HepG2 (cell line): ENCODE data around the gene STK11. TPM values are rescaled to one million over a fixed set of nuclear protein-coding genes. Genes with fewer than 3 reads are reported as not detected.

Source experiments
- ARHGAP35 ChIP-seq: sonication (generic); formaldehyde crosslinking; IDR thresholded peaks from 2 replicates; pipeline ENCODE4 v1.9.0; 2022; ENCODE audit warnings: mild to moderate bottlenecking, inconsistent platforms, moderate library complexity, missing genetic modification reagents, borderline replicate concordance
- ASH2L ChIP-seq: fragments of 300-600, 200-600 bp; sonication (generic); IDR thresholded peaks from 2 replicates; pipeline ENCODE4 v1.7.0; 2017; ENCODE audit warnings: low read depth, mild to moderate bottlenecking, moderate library complexity, mixed read lengths, low read length; ENCODE audit not compliant: insufficient read length
- CCAR2 ChIP-seq: fragments of 200-400 bp; formaldehyde crosslinking; optimal IDR thresholded peaks from 2 replicates; pipeline ENCODE3; 2018; ENCODE audit warnings: low read depth, mild to moderate bottlenecking, low read length, moderate library complexity
- DNMT3B ChIP-seq: conservative IDR thresholded peaks from 2 replicates; pipeline ENCODE4 v1.6.1; 2016; ENCODE audit warnings: missing biosample characterization, control low read depth
- ETV6 ChIP-seq: sonication (generic); formaldehyde crosslinking; conservative IDR thresholded peaks from 2 replicates; pipeline ENCODE4 v1.4.0; 2020; ENCODE audit warnings: missing genetic modification reagents
- GPBP1L1 ChIP-seq: sonication (generic); formaldehyde crosslinking; IDR thresholded peaks from 2 replicates; pipeline ENCODE4 v1.5.0; 2020; ENCODE audit warnings: mild to moderate bottlenecking, missing genetic modification reagents
- HMGXB3 ChIP-seq: sonication (generic); formaldehyde crosslinking; IDR thresholded peaks from 2 replicates; pipeline ENCODE4 v1.4.0; 2020; ENCODE audit warnings: missing genetic modification reagents, borderline replicate concordance
- JARID2 ChIP-seq: sonication (generic); formaldehyde crosslinking; IDR thresholded peaks from 2 replicates; pipeline ENCODE4 v1.8.1; 2023; ENCODE audit warnings: missing genetic modification reagents, inconsistent platforms; ENCODE audit not compliant: insufficient replicate concordance
- KDM5A ChIP-seq: fragments of 200-600 bp; sonication (generic); IDR thresholded peaks from 2 replicates; pipeline ENCODE4 v1.7.0; 2018; ENCODE audit warnings: antibody characterized with exemption, mild to moderate bottlenecking, low read length, borderline replicate concordance
- KLF9 ChIP-seq: IDR thresholded peaks from 2 replicates; pipeline ENCODE4 v1.6.1; 2016; ENCODE audit warnings: low read depth
- MTF2 ChIP-seq: sonication (generic); formaldehyde crosslinking; IDR thresholded peaks from 2 replicates; pipeline ENCODE4 v1.5.0; 2020; ENCODE audit warnings: missing genetic modification reagents, borderline replicate concordance
- RORA ChIP-seq: sonication (generic); formaldehyde crosslinking; IDR thresholded peaks from 2 replicates; pipeline ENCODE4 v1.5.0; 2020; ENCODE audit warnings: mild to moderate bottlenecking, missing genetic modification reagents, moderate library complexity
- RXRA ChIP-seq: sonication (generic); formaldehyde crosslinking; IDR thresholded peaks from 2 replicates; pipeline ENCODE4 v1.5.1; 2020; ENCODE audit warnings: missing genetic modification reagents
- SMARCE1 ChIP-seq: fragments of 450-650 bp; IDR thresholded peaks from 2 replicates; pipeline ENCODE4 v1.6.1; 2017; ENCODE audit warnings: borderline replicate concordance
- ZNF138 ChIP-seq: sonication (generic); formaldehyde crosslinking; IDR thresholded peaks from 2 replicates; pipeline ENCODE4 v1.5.0; 2020; ENCODE audit warnings: mild to moderate bottlenecking, low read depth, missing genetic modification reagents
- ZNF143 ChIP-seq: sonication (generic); formaldehyde crosslinking; IDR thresholded peaks from 2 replicates; pipeline ENCODE4 v1.4.0; 2020; ENCODE audit warnings: missing genetic modification reagents
- ZNF180 ChIP-seq: sonication (generic); formaldehyde crosslinking; IDR thresholded peaks from 2 replicates; pipeline ENCODE4 v1.4.0; 2020; ENCODE audit warnings: low read depth, missing genetic modification reagents, borderline replicate concordance
- ZNF276 ChIP-seq: sonication (generic); formaldehyde crosslinking; IDR thresholded peaks from 2 replicates; pipeline ENCODE4 v1.4.0; 2020; ENCODE audit warnings: mild to moderate bottlenecking, low read depth, missing genetic modification reagents
- ZNF468 ChIP-seq: sonication (generic); formaldehyde crosslinking; IDR thresholded peaks from 2 replicates; pipeline ENCODE4 v1.8.0; 2022; ENCODE audit warnings: mild to moderate bottlenecking, moderate library complexity, missing genetic modification reagents
- ZNF496 ChIP-seq: sonication (generic); formaldehyde crosslinking; IDR thresholded peaks from 2 replicates; pipeline ENCODE4 v1.8.1; 2023; ENCODE audit warnings: mild to moderate bottlenecking, moderate library complexity, missing genetic modification reagents; ENCODE audit not compliant: insufficient replicate concordance
- ZNF530 ChIP-seq: sonication (generic); formaldehyde crosslinking; IDR thresholded peaks from 2 replicates; pipeline ENCODE4 v1.5.0; 2020; ENCODE audit warnings: low read depth, mild to moderate bottlenecking, missing genetic modification reagents
- ZNF570 ChIP-seq: sonication (generic); formaldehyde crosslinking; IDR thresholded peaks from 2 replicates; pipeline ENCODE4 v1.4.0; 2020; ENCODE audit warnings: mild to moderate bottlenecking, missing genetic modification reagents, borderline replicate concordance
- polyA plus RNA-seq, 8 experiments: library from polyadenylated mRNA; depleted of rRNA in 3 of 8; stranded (reverse) in 7 of 8; unstranded in 1 of 8; fragments of >200 nt; fragmentation: Illumina TruSeq in 4 of 8; extraction: Trizol in 4 of 8; gene quantifications; 2 replicates each; pipeline versions ENCODE4 v1.2.1 to v1.2.3, GENCODE V29; 2011 to 2016; ENCODE audit warnings: low read depth in 4 of 8, missing spikeins in 1 of 8, mixed read lengths in 1 of 8; ENCODE audit not compliant: insufficient read depth in 1 of 8
- total RNA-seq, 5 experiments: library from RNA; depleted of rRNA; stranded (reverse); fragments of >200 nt; fragmentation: Illumina TruSeq; extraction: Trizol; gene quantifications; 2 replicates each; pipeline ENCODE4 v1.2.3, GENCODE V29; 2016; ENCODE audit warnings: low read depth in 1 of 5

Gene STK11
- total and polyA plus RNA-seq, 2 of the 13 experiments (the other 11 are each of a cell fraction or from before 2014, with no cell fraction given): 27.5 to 43.6 TPM

GRCh38 chr19:1173845-1174809 is 31.5 kb upstream of the STK11 start, which contains the start of gene SBNO2 (continued):
- TF ChIP-seq ZNF276 (CRISPR knock-in tag) (no peak), ZNF530 (CRISPR knock-in tag) (no peak), CCAR2 (no peak), SMARCE1 (no peak), ZNF570 (CRISPR knock-in tag) (no peak), KLF9 (CRISPR knock-in tag) (no peak), JARID2 (CRISPR knock-in tag) (no peak), ETV6 (CRISPR knock-in tag) (no peak), ZNF143 (CRISPR knock-in tag) (no peak), ASH2L (peak; percentile 6), ZNF468 (CRISPR knock-in tag) (no peak), GPBP1L1 (no peak), KDM5A (no peak), ARHGAP35 (no peak), ZNF496 (no peak), RORA (CRISPR knock-in tag) (no peak), ZNF180 (CRISPR knock-in tag) (no peak), DNMT3B (no peak), RXRA (CRISPR knock-in tag) (no peak), ZNF138 (CRISPR knock-in tag) (no peak), MTF2 (CRISPR knock-in tag) (no peak), HMGXB3 (CRISPR knock-in tag) (no peak)
